Measurements from ENCODE around the gene BYSL.

DNA sequence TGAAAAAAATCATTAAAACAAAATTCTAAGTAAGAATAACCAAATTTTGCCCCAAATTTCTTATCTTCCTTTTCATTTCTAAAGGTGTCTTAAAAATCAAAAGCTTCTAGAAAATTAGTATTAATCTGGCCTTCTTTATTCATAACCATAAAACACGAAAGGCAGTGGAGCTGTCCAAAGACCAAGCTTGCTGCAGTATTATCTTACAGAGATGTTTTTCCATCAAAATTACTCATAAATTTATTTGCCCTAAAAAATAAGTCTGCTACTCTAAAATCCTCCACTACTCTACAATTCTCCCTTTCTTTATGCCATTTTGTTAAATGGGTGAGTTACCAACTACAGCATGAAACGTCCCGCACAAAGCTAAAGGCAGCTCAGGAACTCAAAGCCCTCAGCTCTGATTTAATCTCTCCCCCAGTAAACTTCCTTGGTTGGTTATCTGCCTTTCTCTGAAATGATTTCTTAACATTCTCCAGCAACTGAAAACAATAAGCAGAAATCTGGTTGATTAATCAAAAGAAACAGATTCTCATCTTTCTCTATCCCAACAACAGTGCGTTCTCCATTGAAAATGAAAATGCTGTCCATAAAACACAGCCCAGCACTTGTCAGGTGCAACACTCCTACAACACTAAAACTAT is 28.3 kb upstream of the BYSL start:
- TF ChIP-seq CTCF (IDR thresholded peaks at IDR 0.05; ENCODE audit: low read depth, low read length) (no peak), POLR2A (IDR thresholded peaks at IDR 0.05; ENCODE audit: extremely low read depth, insufficient read length) (no peak), MYC (IDR thresholded peaks at IDR 0.05; ENCODE audit: low read depth, low read length) (no peak)
- TF ChIP-seq, protein P1, sequence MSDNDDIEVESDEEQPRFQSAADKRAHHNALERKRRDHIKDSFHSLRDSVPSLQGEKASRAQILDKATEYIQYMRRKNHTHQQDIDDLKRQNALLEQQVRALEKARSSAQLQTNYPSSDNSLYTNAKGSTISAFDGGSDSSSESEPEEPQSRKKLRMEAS (IDR thresholded peaks at IDR 0.05; ENCODE audit: low read depth, low read length) = no peak
